NOMO-1 treated with DMSO at 0.1 percent for 48 hours (cell line): ENCODE data around the gene PTH1R.

Experiments used
- DNase-seq: peaks from one replicate; lab custom pipeline; 2025; ENCODE audit not compliant: unreplicated experiment; lab: John Stamatoyannopoulos, UW

Gene PTH1R

GRCh38 chr3:46897829-46898320 is 20.4 kb downstream of the PTH1R start:
- DNase-seq = no peak

DNA sequence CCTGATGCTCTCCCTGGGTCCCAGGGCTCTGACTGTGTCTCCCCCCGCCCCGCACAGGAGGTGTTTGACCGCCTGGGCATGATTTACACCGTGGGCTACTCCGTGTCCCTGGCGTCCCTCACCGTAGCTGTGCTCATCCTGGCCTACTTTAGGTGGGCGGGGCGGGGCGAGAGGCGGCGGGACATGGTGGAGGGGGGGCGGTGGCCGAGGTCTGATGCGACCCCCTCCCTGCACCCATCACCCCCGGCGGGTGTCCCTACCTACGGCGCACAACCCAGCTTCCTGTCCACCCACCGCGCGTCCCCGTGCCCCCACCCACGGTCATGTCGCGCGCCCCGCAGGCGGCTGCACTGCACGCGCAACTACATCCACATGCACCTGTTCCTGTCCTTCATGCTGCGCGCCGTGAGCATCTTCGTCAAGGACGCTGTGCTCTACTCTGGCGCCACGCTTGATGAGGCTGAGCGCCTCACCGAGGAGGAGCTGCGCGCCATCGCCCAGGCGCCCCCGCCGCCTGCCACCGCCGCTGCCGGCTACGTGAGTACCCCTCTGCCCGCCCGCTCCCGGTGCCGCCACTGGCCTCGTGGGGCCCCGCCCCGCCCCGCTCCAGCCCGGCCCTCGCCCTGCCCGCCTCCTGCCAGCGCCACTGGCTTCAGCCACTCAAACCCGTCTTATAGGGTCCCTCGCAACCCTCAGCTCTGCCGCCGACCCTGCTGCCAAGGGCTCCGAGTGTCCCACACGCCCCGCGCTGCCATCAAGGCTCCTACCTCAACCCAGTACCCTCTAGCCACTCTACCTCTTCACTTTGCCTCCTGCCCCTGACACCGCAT is 21.0 kb downstream of the PTH1R start:
- DNase-seq = no peak

GRCh38 chr3:46899151-46900006 is 21.9 kb downstream of the PTH1R start:
- DNase-seq = no peak

GRCh38 chr3:46900007-46900292 is 22.4 kb downstream of the PTH1R start:
- no peak for DNase-seq

DNA sequence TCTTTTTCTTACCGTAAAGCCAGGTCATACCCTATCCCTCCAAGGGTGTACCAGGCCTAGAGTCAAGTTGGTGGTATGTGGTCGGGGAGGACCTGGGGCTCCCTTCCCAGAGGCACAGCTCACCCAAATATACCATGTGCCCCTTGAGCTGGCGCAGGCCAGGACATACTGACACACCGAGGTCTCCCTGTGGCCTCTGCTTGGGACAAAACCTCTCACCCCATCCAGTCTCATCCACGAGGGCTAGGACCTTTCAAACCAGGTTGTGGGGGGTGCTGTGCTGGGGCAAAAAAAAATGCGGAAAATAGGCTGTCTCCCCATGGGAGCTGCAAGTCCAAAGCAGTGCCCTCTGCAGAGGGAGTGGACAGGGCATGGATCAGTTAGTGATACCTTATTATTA is 22.8 kb downstream of the PTH1R start:
- DNase-seq = no peak

GRCh38 chr3:46901061-46901460 is 23.5 kb downstream of the PTH1R start:
- DNase-seq = no peak

- DNase-seq = no peak
Observed at GRCh38 chr3:46901591-46902187, 24.2 kb downstream of the PTH1R start.

DNA sequence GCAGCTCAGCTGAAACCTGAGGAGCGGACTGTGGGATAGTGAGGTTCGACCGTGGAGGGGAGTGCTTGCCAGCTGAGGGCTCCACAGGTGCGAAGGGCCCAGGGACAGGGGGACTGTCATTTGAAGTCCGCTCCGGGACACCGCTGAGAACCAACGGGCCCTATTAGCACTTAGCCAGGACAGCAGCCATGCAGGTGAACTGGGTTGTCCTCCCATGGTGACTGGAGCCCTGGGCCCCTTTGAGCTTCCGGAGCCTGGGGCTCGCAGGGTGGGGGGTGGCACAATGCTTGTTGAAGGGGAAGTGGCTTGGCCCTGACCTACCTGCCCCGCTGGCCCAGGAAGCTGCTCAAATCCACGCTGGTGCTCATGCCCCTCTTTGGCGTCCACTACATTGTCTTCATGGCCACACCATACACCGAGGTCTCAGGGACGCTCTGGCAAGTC is 24.7 kb downstream of the PTH1R start:
- no peak for DNase-seq

GRCh38 chr3:46903341-46904302 is 26.1 kb downstream of the PTH1R start:
- DNase-seq = no peak

DNA sequence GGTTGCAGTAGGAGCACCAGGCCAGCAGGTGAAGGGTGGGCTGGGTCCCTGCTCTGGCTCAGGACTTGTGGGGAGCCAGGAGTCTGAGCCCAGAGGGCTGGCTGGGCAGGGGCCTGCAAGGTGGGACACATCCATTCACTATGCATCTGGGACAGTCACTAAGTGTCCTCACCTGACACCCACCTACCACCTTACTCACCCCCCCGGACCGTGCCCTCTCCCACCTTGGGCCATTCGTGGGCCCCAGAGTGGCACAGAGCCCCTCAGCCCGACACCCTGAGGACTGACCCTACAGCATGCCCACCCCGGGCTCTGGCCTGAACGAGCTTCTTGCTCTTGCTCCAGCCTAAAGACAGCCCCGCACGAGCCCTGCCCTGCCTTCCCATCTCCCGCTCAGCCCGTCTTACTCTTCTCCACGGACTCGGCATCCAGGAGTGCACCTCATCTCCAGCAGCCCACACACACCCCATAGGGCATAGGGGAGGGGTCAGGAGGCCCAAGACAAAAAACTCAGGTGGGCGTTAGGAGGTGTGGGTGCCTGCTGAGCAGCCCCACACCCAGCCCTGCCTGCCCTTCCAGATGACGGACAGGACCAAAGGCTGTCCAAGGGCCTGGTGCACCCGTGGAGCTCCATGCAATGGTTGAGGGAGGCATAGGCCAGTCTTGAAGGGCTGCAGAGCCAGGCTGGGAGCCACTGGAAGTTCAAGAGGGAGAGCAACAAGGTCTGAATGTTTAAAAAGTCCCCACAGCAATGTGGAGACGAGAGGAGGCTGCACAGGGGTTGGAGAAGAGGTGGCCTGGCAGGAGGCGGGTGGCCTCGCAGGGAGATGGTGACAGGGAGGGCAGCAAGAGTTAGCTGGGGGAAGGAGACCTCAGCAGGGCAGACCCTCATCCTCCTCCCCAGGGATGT is 27.0 kb downstream of the PTH1R start:
- DNase-seq = no peak

DNA sequence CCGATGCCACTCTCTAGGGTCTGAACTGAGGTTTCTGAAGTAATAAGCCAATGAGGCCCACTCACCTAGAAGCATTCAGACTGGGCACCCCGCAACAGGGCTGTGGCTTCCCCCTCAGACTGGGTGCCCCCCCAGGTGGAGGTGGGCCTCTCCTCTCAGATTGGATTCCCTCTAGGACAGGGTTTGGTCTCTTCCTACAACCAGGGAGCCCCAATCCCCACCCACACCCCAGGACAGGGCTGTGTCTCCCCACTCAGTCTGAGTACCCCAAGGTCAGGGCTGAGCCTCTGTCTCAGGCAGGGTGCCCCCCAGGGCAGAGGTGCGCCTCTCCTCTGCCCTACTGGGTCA is 27.7 kb downstream of the PTH1R start:
- no peak for DNase-seq

DNA sequence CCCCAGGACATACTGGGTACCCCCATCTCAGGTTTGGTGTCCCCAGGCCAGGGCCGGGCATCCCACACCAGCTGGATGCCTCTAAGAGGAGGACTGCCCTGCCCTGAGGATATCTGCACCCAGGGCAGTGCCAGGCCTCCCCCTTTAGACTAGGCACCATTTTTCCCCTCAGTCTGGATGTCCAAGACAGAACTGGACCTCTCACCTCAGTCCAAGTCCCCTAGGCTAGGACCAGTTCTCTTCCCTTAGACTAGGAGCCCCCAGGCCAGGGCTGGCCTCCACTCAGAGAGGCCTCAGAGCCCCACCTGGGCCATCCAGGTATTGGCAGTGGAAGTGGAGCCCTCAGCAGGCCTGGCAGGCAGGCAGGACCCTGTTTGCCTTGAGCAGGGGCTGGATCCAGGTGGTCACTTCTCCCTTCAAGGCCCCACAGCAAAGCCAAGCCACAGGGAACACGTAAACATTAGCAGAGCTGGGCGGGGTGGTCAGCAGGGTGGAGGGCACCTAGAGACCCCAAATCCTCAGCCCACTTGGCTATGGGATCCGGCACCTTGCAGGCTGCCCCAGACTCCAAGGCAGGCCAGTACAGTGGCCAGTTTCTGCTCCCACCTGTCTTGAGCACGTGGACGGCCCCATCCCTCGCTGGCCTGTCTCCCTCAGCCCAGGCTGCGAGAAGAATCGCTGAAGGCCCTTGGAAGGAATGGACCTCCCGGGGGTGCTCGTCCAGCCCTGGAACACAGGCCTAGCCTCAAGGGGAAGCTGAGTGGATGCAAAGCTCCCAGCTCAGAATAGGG is 28.3 kb downstream of the PTH1R start:
- no peak for DNase-seq

DNA sequence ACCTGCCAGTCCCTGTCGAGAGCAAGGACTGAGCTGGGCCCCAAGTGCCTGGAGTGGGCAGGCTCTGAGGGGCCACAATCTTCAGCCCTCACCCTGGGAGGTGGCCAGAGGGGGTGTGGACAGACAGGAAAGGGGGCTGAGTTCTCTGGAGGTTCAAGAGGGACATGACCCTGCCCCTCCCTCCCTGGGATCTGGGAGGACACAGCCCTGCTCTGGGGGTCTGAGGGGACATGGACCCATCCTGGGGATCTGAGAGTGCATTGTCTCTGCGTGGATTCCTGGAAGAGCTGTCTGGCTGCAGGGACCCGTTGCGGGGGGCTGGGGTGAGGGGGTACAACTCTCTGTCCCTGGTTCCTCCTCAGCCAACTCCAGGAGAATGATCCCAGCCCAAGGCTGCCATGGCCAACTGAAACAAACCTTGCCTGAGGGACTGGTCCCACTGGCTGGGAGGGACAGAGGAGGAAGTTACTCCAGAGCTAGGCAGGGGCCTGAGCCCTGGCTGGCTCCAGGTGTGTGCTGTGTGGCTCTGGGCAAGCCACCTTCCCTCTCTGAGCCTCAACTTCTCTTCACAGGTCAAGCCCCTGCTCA is 29.0 kb downstream of the PTH1R start:
- no peak for DNase-seq

DNA sequence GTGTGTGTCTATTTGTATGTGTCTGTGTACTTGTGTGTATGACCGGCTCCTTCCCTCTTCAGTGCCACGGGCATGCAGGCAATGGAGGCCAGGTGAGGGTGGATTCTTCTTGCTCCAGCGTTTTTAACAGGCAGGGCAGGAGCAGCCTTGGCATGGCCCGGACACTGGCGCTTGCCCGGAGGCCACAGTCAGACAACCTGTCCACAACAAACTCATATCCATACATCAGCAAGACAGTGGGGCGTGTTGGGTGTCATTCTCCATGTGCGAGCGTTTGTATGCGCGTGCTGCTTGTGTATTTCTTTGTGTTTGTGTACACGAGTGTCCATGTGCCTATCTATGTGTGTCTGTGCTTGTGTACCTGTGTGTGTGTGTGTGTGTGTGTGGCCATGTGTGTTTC is 29.8 kb downstream of the PTH1R start:
- DNase-seq = no peak

DNA sequence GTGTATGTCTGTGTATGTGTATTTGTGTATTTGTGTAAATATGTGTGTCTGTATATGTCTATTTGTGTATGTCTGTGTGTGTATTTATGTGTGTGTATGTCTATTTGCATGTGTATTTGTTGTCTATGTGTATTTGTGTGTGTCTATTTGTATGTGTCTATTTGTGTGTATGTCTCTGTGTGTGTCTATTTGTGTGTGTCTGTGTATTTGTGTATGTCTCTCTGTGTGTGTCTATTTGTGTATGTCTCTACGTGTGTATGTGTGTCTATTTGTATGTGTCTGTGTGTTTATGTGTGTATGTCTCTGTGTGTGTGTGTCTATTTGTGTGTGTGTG is 30.4 kb downstream of the PTH1R start:
- no peak for DNase-seq

DNA sequence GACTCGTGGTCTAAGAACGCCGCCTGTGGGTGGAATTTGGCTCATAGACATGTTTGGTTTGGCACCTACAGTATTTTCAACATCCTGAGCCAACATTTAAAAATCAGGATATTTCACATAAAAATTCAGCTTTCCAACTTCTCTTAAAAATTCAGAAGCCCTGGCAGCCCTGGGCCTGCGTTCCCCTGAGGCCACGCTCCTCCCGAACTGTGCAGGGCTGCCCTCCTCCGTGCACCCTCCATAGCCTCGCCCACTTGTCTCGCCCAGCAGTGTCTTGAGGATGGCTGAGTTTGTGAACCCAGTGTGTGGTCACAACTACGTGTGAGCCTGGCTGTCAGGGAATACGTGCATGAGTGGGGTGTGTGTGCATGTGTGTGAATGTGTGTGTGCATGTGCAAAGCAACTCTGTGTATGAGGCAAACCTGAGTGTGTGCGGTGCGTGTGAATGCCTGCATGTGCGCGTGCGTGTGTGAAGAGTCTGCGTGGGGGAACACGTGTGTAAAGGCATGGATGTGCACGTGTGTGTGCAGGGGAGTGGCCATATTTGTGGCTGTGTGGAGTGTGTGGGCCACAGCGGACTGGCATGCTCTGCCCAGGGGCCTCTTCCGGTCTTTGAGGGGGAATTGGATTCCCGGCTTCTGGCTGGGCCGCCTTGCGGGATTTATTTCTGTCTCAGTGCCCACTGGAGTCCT is 30.9 kb downstream of the PTH1R start:
- DNase-seq = no peak

DNA sequence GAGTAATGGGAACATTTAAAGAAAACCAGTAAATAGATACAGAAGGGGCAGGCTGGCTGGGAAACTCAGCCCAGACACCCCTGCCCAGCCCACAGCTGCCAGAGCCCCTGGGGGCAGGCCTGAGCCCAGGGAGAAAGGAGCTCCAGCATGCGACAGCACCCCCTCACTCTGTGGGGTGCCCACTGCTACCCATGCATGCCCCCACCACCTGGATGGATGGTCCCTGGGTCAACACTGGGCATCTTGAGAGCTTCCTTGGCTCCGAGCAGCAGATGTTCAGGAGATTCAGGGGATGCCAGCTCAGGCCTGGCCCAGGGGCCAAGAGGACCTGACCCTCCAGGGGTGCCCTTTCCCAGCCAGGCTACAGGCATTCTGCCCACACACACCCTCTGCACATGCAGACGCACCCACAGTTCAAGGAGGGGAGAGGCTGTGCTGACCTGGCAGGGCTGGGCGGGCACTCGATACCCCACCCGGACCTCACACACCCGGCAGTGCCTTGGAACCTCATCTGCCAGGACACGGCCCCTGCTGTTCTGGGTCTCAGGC is 31.5 kb downstream of the PTH1R start:
- no peak for DNase-seq
